GM12878 (cell line): ENCODE results near the gene ATP6V1A. TPM values are rescaled to one million over a fixed set of nuclear protein-coding genes. Genes with fewer than 3 reads are reported as not detected.

Experiments used
- BHLHE40 ChIP-seq, 2 experiments: fragments of 450-650 bp in 1 of 2; IDR thresholded peaks; 2 replicates each; pipeline ENCODE4 v1.6.1; 2011 to 2017; ENCODE audit warnings: low read depth in 2 of 2, borderline replicate concordance in 1 of 2, improper control_type of control experiment in 1 of 2, low read length in 1 of 2, mild to moderate bottlenecking in 1 of 2
- HDAC2 ChIP-seq: fragments of 200-600 bp; sonication (generic); IDR thresholded peaks from 2 replicates; pipeline ENCODE4 v1.6.1; 2017
- IRF3 ChIP-seq: fragments of 450-650 bp; IDR thresholded peaks from 2 replicates; pipeline ENCODE4 v1.6.1; 2014; ENCODE audit warnings: mild to moderate bottlenecking
- KLF5 ChIP-seq: fragments of 450-650 bp; IDR thresholded peaks from 2 replicates; pipeline ENCODE4 v1.6.1; 2014; ENCODE audit warnings: mild to moderate bottlenecking; ENCODE audit not compliant: partially characterized antibody
- MEF2A ChIP-seq: IDR thresholded peaks from 2 replicates; pipeline ENCODE4 v1.6.1; 2011; ENCODE audit warnings: low read depth, mild to moderate bottlenecking, low read length, moderate library complexity; ENCODE audit not compliant: insufficient read depth
- MEF2B ChIP-seq: fragments of 450-650 bp; IDR thresholded peaks from 2 replicates; pipeline ENCODE4 v1.6.1; 2018; ENCODE audit warnings: mild to moderate bottlenecking, moderate library complexity; ENCODE audit not compliant: partially characterized antibody, poor library complexity, severe bottlenecking
- MTA2 ChIP-seq: fragments of 450-650 bp; IDR thresholded peaks from 2 replicates; pipeline ENCODE4 v1.6.1; 2016; ENCODE audit warnings: low read depth, mild to moderate bottlenecking, moderate library complexity
- MXI1 ChIP-seq: fragments of 150-350 bp; IDR thresholded peaks from 2 replicates; pipeline ENCODE4 v1.6.1; 2011; ENCODE audit warnings: low read depth, mild to moderate bottlenecking, inconsistent platforms, low read length, improper control_type of control experiment
- NR2C1 ChIP-seq: fragments of 450-650 bp; IDR thresholded peaks from 2 replicates; pipeline ENCODE4 v1.6.1; 2017; ENCODE audit warnings: antibody characterized with exemption, mild to moderate bottlenecking, moderate library complexity
- PAX5 ChIP-seq: IDR thresholded peaks from 2 replicates; pipeline ENCODE4 v1.6.1; 2011; ENCODE audit warnings: low read depth, low read length, borderline replicate concordance
- RAD21 ChIP-seq: IDR thresholded peaks from 2 replicates; pipeline ENCODE4 v1.6.1; 2011; ENCODE audit warnings: mild to moderate bottlenecking, low read depth, low read length, moderate library complexity; ENCODE audit not compliant: insufficient read depth
- RB1 ChIP-seq: fragments of 450-650 bp; formaldehyde crosslinking; IDR thresholded peaks from 2 replicates; pipeline ENCODE4 v1.6.1; 2017; ENCODE audit warnings: mild to moderate bottlenecking, borderline replicate concordance
- SIN3A ChIP-seq: IDR thresholded peaks from 2 replicates; pipeline ENCODE4 v1.6.1; 2012; ENCODE audit warnings: low read depth, low read length, improper control_type of control experiment
- SMAD1 ChIP-seq: fragments of 450-650 bp; IDR thresholded peaks from 2 replicates; pipeline ENCODE4 v1.6.1; 2018; ENCODE audit warnings: mild to moderate bottlenecking, low read depth; ENCODE audit not compliant: partially characterized antibody
- SRF ChIP-seq, 2 experiments: IDR thresholded peaks; 2 replicates each; pipeline ENCODE4 v1.6.1; 2011; ENCODE audit warnings: low read depth in 2 of 2, low read length in 2 of 2, mild to moderate bottlenecking in 1 of 2, moderate library complexity in 1 of 2
- TAF1 ChIP-seq: IDR thresholded peaks from 2 replicates; pipeline ENCODE4 v1.6.1; 2011; ENCODE audit warnings: mild to moderate bottlenecking, low read depth, low read length, borderline replicate concordance
- ZBTB4 ChIP-seq: fragments of 450-650 bp; formaldehyde crosslinking; IDR thresholded peaks from 2 replicates; pipeline ENCODE4 v1.4.0; 2022; ENCODE audit warnings: mild to moderate bottlenecking, moderate library complexity
- polyA plus RNA-seq, 11 experiments: library from polyadenylated mRNA; depleted of rRNA in 4 of 11; unstranded in 6 of 11; stranded (reverse) in 5 of 11; fragments of >200 nt; fragmentation: Nextera tagmentation in 4 of 11; fragmentation: Illumina TruSeq in 1 of 11; extraction: Ambion mirVana in 4 of 11; extraction: Trizol in 1 of 11; gene quantifications; 1 replicate in 1 of 11; 2 replicates in 10 of 11; pipeline versions ENCODE4 v1.2.1 to v1.2.3, GENCODE V29; 2011 to 2016; ENCODE audit warnings: inconsistent platforms in 2 of 11, missing spikeins in 2 of 11, low read depth in 1 of 11
- total RNA-seq, 4 experiments: library from RNA; depleted of rRNA in 3 of 4; stranded (reverse); fragments of >200 nt in 3 of 4; fragmentation: Illumina TruSeq in 1 of 4; extraction: Trizol in 1 of 4; gene quantifications; 2 replicates each; pipeline versions ENCODE4 v1.2.1 to v1.2.3, GENCODE V29; 2013 to 2021

Gene ATP6V1A
- total and polyA plus RNA-seq, 10 of the 15 experiments (the other 5 are each of a cell fraction or from before 2014, with no cell fraction given) = 22.4 to 65.8 (median 47.7) TPM

GRCh38 chr3:113743006-113743630 is 3.7 kb upstream of the ATP6V1A start (continued):
- TF ChIP-seq IRF3 (no peak), MEF2A (peak; percentile 73; the same call in 1 of the 2 replicates), MEF2B (peak; percentile 43), SRF (IDR thresholded peaks at IDR 0.05; ENCODE audit: low read depth in 2 of 2, low read length in 2 of 2) (no peak), RB1 (no peak), MXI1 (no peak; the same call in 1 of the 2 replicates), SMAD1 (no peak), KLF5 (no peak), ZBTB4 (no peak), NR2C1 (peak; percentile 15; the same call in 1 of the 2 replicates), RAD21 (no peak), MTA2 (no peak), HDAC2 (no peak), SIN3A (no peak), BHLHE40 (IDR thresholded peaks at IDR 0.05; ENCODE audit: borderline replicate concordance in 1 of 2, low read depth in 2 of 2, low read length in 1 of 2) (no peak), TAF1 (no peak), PAX5 (no peak)
